ENCODE measurements around the gene STARD10. TPM values are rescaled to one million over a fixed set of nuclear protein-coding genes. Genes with fewer than 3 reads are reported as not detected.

STARD10 gene
- total and polyA plus RNA-seq, 2 experiments from 2014 or later = 16.6 to 20.5 TPM

DNA sequence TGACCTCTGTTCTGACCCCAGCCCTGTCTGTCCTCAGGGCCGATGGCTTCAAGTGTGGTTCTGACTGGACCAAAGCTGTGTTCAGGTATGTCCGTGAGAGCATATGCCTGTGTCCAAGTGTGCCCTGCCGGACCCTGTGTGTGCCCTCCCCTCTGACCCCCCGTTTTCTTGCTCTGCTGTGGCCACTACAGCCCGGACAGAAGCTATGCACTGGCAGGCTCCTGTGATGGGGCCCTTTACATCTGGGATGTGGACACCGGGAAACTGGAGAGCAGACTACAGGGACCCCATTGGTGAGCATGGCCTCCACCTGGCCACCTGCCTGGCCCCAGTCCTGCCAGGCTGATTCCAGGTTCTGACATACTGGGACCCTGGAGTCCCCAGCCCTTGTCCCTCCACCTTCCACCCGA lies 34.9 kb upstream of the STARD10 start:
- no peak overlapping the region for H3K27ac Mint-ChIP-seq
- H3K4me3 Mint-ChIP-seq = no peak overlapping the region
- no peak overlapping the region for H3K4me3 ChIP-seq
- TF ChIP-seq ZNF114 (CRISPR knock-in tag; IDR thresholded peaks at IDR 0.05) (no peak), EZH2 (IDR thresholded peaks at IDR 0.05; ENCODE audit: low read depth, unreplicated experiment) (no peak), ZNF331 (CRISPR knock-in tag; IDR thresholded peaks at IDR 0.05; ENCODE audit: low read depth) (no peak), STAT1 (IDR thresholded peaks at IDR 0.05; ENCODE audit: unreplicated experiment) (no peak), NANOG (IDR thresholded peaks at IDR 0.05; ENCODE audit: borderline replicate concordance) (no peak), CREB1 (CRISPR knock-in tag; IDR thresholded peaks at IDR 0.05; ENCODE audit: low read depth) (no peak), POLR2AphosphoS5 (IDR thresholded peaks at IDR 0.05; ENCODE audit: low read depth) (no peak), JUNB (IDR thresholded peaks at IDR 0.05; ENCODE audit: unreplicated experiment) (no peak), EZH2phosphoT487 (IDR thresholded peaks at IDR 0.05; ENCODE audit: unreplicated experiment) (no peak)
- TF ChIP-seq, protein P1, sequence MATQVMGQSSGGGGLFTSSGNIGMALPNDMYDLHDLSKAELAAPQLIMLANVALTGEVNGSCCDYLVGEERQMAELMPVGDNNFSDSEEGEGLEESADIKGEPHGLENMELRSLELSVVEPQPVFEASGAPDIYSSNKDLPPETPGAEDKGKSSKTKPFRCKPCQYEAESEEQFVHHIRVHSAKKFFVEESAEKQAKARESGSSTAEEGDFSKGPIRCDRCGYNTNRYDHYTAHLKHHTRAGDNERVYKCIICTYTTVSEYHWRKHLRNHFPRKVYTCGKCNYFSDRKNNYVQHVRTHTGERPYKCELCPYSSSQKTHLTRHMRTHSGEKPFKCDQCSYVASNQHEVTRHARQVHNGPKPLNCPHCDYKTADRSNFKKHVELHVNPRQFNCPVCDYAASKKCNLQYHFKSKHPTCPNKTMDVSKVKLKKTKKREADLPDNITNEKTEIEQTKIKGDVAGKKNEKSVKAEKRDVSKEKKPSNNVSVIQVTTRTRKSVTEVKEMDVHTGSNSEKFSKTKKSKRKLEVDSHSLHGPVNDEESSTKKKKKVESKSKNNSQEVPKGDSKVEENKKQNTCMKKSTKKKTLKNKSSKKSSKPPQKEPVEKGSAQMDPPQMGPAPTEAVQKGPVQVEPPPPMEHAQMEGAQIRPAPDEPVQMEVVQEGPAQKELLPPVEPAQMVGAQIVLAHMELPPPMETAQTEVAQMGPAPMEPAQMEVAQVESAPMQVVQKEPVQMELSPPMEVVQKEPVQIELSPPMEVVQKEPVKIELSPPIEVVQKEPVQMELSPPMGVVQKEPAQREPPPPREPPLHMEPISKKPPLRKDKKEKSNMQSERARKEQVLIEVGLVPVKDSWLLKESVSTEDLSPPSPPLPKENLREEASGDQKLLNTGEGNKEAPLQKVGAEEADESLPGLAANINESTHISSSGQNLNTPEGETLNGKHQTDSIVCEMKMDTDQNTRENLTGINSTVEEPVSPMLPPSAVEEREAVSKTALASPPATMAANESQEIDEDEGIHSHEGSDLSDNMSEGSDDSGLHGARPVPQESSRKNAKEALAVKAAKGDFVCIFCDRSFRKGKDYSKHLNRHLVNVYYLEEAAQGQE (IDR thresholded peaks at IDR 0.05; ENCODE audit: unreplicated experiment) = no peak
- TF ChIP-seq, protein P2, sequence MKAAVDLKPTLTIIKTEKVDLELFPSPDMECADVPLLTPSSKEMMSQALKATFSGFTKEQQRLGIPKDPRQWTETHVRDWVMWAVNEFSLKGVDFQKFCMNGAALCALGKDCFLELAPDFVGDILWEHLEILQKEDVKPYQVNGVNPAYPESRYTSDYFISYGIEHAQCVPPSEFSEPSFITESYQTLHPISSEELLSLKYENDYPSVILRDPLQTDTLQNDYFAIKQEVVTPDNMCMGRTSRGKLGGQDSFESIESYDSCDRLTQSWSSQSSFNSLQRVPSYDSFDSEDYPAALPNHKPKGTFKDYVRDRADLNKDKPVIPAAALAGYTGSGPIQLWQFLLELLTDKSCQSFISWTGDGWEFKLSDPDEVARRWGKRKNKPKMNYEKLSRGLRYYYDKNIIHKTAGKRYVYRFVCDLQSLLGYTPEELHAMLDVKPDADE (IDR thresholded peaks at IDR 0.05) = no peak
- TF ChIP-seq, protein P3, sequence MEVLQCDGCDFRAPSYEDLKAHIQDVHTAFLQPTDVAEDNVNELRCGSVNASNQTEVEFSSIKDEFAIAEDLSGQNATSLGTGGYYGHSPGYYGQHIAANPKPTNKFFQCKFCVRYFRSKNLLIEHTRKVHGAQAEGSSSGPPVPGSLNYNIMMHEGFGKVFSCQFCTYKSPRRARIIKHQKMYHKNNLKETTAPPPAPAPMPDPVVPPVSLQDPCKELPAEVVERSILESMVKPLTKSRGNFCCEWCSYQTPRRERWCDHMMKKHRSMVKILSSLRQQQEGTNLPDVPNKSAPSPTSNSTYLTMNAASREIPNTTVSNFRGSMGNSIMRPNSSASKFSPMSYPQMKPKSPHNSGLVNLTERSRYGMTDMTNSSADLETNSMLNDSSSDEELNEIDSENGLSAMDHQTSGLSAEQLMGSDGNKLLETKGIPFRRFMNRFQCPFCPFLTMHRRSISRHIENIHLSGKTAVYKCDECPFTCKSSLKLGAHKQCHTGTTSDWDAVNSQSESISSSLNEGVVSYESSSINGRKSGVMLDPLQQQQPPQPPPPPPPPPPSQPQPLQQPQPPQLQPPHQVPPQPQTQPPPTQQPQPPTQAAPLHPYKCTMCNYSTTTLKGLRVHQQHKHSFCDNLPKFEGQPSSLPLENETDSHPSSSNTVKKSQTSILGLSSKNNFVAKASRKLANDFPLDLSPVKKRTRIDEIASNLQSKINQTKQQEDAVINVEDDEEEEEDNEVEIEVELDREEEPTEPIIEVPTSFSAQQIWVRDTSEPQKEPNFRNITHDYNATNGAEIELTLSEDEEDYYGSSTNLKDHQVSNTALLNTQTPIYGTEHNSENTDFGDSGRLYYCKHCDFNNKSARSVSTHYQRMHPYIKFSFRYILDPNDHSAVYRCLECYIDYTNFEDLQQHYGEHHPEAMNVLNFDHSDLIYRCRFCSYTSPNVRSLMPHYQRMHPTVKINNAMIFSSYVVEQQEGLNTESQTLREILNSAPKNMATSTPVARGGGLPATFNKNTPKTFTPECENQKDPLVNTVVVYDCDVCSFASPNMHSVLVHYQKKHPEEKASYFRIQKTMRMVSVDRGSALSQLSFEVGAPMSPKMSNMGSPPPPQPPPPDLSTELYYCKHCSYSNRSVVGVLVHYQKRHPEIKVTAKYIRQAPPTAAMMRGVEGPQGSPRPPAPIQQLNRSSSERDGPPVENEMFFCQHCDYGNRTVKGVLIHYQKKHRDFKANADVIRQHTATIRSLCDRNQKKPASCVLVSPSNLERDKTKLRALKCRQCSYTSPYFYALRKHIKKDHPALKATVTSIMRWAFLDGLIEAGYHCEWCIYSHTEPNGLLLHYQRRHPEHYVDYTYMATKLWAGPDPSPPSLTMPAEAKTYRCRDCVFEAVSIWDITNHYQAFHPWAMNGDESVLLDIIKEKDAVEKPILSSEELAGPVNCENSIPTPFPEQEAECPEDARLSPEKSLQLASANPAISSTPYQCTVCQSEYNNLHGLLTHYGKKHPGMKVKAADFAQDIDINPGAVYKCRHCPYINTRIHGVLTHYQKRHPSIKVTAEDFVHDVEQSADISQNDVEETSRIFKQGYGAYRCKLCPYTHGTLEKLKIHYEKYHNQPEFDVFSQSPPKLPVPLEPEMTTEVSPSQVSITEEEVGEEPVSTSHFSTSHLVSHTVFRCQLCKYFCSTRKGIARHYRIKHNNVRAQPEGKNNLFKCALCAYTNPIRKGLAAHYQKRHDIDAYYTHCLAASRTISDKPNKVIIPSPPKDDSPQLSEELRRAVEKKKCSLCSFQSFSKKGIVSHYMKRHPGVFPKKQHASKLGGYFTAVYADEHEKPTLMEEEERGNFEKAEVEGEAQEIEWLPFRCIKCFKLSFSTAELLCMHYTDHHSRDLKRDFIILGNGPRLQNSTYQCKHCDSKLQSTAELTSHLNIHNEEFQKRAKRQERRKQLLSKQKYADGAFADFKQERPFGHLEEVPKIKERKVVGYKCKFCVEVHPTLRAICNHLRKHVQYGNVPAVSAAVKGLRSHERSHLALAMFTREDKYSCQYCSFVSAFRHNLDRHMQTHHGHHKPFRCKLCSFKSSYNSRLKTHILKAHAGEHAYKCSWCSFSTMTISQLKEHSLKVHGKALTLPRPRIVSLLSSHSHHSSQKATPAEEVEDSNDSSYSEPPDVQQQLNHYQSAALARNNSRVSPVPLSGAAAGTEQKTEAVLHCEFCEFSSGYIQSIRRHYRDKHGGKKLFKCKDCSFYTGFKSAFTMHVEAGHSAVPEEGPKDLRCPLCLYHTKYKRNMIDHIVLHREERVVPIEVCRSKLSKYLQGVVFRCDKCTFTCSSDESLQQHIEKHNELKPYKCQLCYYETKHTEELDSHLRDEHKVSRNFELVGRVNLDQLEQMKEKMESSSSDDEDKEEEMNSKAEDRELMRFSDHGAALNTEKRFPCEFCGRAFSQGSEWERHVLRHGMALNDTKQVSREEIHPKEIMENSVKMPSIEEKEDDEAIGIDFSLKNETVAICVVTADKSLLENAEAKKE (CRISPR knock-in tag; IDR thresholded peaks at IDR 0.05) = no peak
- TF ChIP-seq, protein P4, sequence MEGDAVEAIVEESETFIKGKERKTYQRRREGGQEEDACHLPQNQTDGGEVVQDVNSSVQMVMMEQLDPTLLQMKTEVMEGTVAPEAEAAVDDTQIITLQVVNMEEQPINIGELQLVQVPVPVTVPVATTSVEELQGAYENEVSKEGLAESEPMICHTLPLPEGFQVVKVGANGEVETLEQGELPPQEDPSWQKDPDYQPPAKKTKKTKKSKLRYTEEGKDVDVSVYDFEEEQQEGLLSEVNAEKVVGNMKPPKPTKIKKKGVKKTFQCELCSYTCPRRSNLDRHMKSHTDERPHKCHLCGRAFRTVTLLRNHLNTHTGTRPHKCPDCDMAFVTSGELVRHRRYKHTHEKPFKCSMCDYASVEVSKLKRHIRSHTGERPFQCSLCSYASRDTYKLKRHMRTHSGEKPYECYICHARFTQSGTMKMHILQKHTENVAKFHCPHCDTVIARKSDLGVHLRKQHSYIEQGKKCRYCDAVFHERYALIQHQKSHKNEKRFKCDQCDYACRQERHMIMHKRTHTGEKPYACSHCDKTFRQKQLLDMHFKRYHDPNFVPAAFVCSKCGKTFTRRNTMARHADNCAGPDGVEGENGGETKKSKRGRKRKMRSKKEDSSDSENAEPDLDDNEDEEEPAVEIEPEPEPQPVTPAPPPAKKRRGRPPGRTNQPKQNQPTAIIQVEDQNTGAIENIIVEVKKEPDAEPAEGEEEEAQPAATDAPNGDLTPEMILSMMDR (conservative IDR thresholded peaks at IDR 0.05; ENCODE audit: low read depth in 2 of 2) = no peak
- no peak overlapping the region for H3K27ac ChIP-seq (ENCODE audit: low read depth)
- H2AFZ ChIP-seq = no peak overlapping the region
- no peaks in the 10 kb centered on the region for H3F3A ChIP-seq (replicated peaks; ENCODE audit: low read depth)
- H3K9me2 ChIP-seq (ENCODE audit: insufficient read depth) = no peaks in the 10 kb centered on the region
- no peaks in the 10 kb centered on the region; the same call in 2 of the 3 replicates for H3K36me3 Mint-ChIP-seq (ENCODE audit: low read depth)
- H4K20me1 ChIP-seq (replicated peaks; ENCODE audit: insufficient read depth) = peaks cover 2% of the 10 kb centered on the region; the same call in 1 of the 2 replicates
- no peak for ATAC-seq
- H3K27me3 Mint-ChIP-seq (ENCODE audit: insufficient read depth, low read depth, poor library complexity) = peaks cover 21% of the 10 kb centered on the region
- H3K4me1 Mint-ChIP-seq = peaks cover 8% of the 10 kb centered on the region; the same call in 2 of the 3 replicates
- DNase-seq (ENCODE audit: low spot score) = no peak
- no peaks in the 10 kb centered on the region; the same call in 2 of the 3 replicates for H3K9me3 Mint-ChIP-seq
- H3K4me2 ChIP-seq = no peak overlapping the region
- H3K36me3 ChIP-seq (ENCODE audit: insufficient read depth) = no peaks in the 10 kb centered on the region
- peaks cover 7% of the 10 kb centered on the region for H3K4me1 ChIP-seq (ENCODE audit: insufficient read depth)
- H3K79me2 ChIP-seq (replicated peaks; ENCODE audit: insufficient read depth) = no peaks in the 10 kb centered on the region
- no peaks in the 10 kb centered on the region for H3K27me3 ChIP-seq (ENCODE audit: insufficient read depth)

Measured in GM23338 (cell line).